Thoracic aorta (tissue), 2 donors: Measurements from ENCODE around the gene C1QL3. TPM values are rescaled to one million over a fixed set of nuclear protein-coding genes. Genes with fewer than 3 reads are reported as not detected.

ENCODE experiments used
- ATAC-seq: fragments of 150-250 bp; one replicate; pipeline ENCODE4 v1.8.0; 2017; ENCODE audit warnings: low read depth; ENCODE audit not compliant: insufficient number of reproducible peaks, low FRiP score
- DNase-seq: peaks from one replicate; pipeline ENCODE4 v3.0.0-alpha.2; 2020; ENCODE audit warnings: low spot score
- H3K27ac ChIP-seq, 2 donors: fragments of 200-600 bp; sonication (generic); 1 replicate in 1 of 2; 2 replicates in 1 of 2; pipeline ENCODE4 v1.5.1; 2016; ENCODE audit warnings: mild to moderate bottlenecking in 2 of 2, moderate library complexity in 2 of 2
- H3K27me3 ChIP-seq: fragments of 200-600 bp; sonication (generic); replicated peaks from 2 replicates; pipeline ENCODE4 v1.6.0; 2016; ENCODE audit warnings: mild to moderate bottlenecking; ENCODE audit not compliant: insufficient read depth
- H3K36me3 ChIP-seq: fragments of 200-600 bp; sonication (generic); one replicate; pipeline ENCODE4 v1.5.1; 2016
- H3K4me1 ChIP-seq, 2 donors: fragments of 200-600 bp; sonication (generic); 1 replicate in 1 of 2; 2 replicates in 1 of 2; pipeline versions ENCODE4 v1.5.1 to v1.6.0; 2016; ENCODE audit warnings: low read depth in 2 of 2, mild to moderate bottlenecking in 1 of 2; ENCODE audit not compliant: control insufficient read depth in 1 of 2
- H3K4me3 ChIP-seq: fragments of 200-600 bp; sonication (generic); 2 replicates; pipeline ENCODE4 v1.5.1; 2016; ENCODE audit warnings: mild to moderate bottlenecking
- H3K9me3 ChIP-seq: fragments of 200-600 bp; sonication (generic); 2 replicates; pipeline ENCODE4 v1.5.1; 2016
- total RNA-seq, 2 donors: library from RNA; depleted of rRNA; stranded (reverse); fragments of >200 nt; gene quantifications; one replicate each; pipeline versions ENCODE4 v1.1.0 to v1.2.3, GENCODE V29; 2016
- TF ChIP-seq, protein P1 (sequence below): fragments of 200-600 bp; sonication (generic); IDR thresholded peaks from one replicate; pipeline ENCODE4 v1.5.1; 2019; ENCODE audit warnings: antibody characterized with exemption

Gene C1QL3
- total RNA-seq, 2 donors from 2014 or later = not detected

DNA sequence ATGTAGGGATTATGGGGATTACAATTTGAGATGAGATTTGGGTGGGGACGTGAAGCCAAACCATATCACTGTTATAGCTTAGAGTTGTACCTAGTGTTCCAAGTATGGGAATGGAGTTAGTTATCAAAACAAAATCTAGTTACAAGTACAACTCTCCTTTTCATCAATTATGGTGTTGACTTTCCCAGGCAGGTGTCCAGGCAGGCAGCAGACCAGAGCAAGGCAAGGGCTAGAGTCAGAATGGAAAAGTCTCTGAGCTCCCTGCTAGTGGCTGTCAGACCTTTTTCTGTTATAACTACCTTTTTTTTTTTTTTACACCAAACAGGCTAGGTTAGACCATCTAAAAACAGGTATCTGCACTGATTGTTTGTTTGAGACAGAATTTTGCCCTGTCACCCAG lies 55.7 kb downstream of the C1QL3 start:
- Histone ChIP-seq H3K36me3 (no peaks in the 10 kb centered on the region), H3K4me3 (no peak overlapping the region), H3K9me3 (no peaks in the 10 kb centered on the region), H3K4me1 (no peaks in the 10 kb centered on the region), H3K27me3 (no peaks in the 10 kb centered on the region), H3K27ac (no peak overlapping the region)
- TF ChIP-seq, protein P1, sequence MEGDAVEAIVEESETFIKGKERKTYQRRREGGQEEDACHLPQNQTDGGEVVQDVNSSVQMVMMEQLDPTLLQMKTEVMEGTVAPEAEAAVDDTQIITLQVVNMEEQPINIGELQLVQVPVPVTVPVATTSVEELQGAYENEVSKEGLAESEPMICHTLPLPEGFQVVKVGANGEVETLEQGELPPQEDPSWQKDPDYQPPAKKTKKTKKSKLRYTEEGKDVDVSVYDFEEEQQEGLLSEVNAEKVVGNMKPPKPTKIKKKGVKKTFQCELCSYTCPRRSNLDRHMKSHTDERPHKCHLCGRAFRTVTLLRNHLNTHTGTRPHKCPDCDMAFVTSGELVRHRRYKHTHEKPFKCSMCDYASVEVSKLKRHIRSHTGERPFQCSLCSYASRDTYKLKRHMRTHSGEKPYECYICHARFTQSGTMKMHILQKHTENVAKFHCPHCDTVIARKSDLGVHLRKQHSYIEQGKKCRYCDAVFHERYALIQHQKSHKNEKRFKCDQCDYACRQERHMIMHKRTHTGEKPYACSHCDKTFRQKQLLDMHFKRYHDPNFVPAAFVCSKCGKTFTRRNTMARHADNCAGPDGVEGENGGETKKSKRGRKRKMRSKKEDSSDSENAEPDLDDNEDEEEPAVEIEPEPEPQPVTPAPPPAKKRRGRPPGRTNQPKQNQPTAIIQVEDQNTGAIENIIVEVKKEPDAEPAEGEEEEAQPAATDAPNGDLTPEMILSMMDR = no peak
- DNase-seq (no peak), ATAC-seq (no peak)

Other genes starting within 250 kb of the C1QL3 start
- gene PTER, start 84.9 kb downstream of the C1QL3 start, total RNA-seq = 10 to 100 TPM in 1 of 2 donors, 1 to 10 TPM in 1; 6.2 to 11.2 TPM